Measurements from ENCODE around the gene DBF4B. TPM values are rescaled to one million over a fixed set of nuclear protein-coding genes. Genes with fewer than 3 reads are reported as not detected.

DBF4B gene
- total and polyA plus RNA-seq, 2 of the 13 experiments (the other 11 are each of a cell fraction or from before 2014, with no cell fraction given), result 11.7 to 13.2 TPM

- TF ChIP-seq E2F2 (CRISPR knock-in tag; IDR thresholded peaks at IDR 0.05; ENCODE audit: borderline replicate concordance) (no peak), ZNF672 (CRISPR knock-in tag; IDR thresholded peaks at IDR 0.05) (no peak), ZNF136 (CRISPR knock-in tag; IDR thresholded peaks at IDR 0.05; ENCODE audit: low read depth) (no peak), ZNF354B (CRISPR knock-in tag; IDR thresholded peaks at IDR 0.05) (no peak), ZNF558 (CRISPR knock-in tag; IDR thresholded peaks at IDR 0.05; ENCODE audit: borderline replicate concordance) (no peak), ZNF724P (CRISPR knock-in tag; IDR thresholded peaks at IDR 0.05; ENCODE audit: borderline replicate concordance) (no peak), ZNF343 (CRISPR knock-in tag; IDR thresholded peaks at IDR 0.05) (no peak), ZNF615 (CRISPR knock-in tag; IDR thresholded peaks at IDR 0.05; ENCODE audit: borderline replicate concordance) (no peak), POLR2A (IDR thresholded peaks at IDR 0.05; ENCODE audit: insufficient read depth in 1 of 2, low read depth in 2 of 2, low read length in 2 of 2) (no peak), HMGXB4 (CRISPR knock-in tag; IDR thresholded peaks at IDR 0.05; ENCODE audit: borderline replicate concordance in 1 of 2, low read depth in 1 of 2) (peak; percentile 91 to 93), ELF1 (CRISPR knock-in tag; IDR thresholded peaks at IDR 0.05) (no peak; the same call in 1 of the 2 replicates), AHDC1 (CRISPR knock-in tag; IDR thresholded peaks at IDR 0.05; ENCODE audit: borderline replicate concordance) (no peak), ZNF253 (CRISPR knock-in tag; IDR thresholded peaks at IDR 0.05; ENCODE audit: borderline replicate concordance) (no peak), ZNF788 (CRISPR knock-in tag; IDR thresholded peaks at IDR 0.05; ENCODE audit: borderline replicate concordance) (no peak), TRAFD1 (CRISPR knock-in tag; IDR thresholded peaks at IDR 0.05; ENCODE audit: borderline replicate concordance) (no peak; the same call in 1 of the 2 replicates), THRA (CRISPR knock-in tag; IDR thresholded peaks at IDR 0.05; ENCODE audit: borderline replicate concordance) (peak; percentile 37; the same call in 1 of the 2 replicates)
These were observed 71.0 kb downstream of the DBF4B start (continued) for GRCh38 chr17:44779211-44780025.

All from HepG2 (cell line).